ELR (cell line): ENCODE measurements around the gene BRCA1.
"Not testable (repeated sequence)": the region's sequence is repeated elsewhere in the genome, so short reads cannot be mapped to it uniquely, and the experiment has no call there.

Experiments used
- DNase-seq: peaks from one replicate; pipeline ENCODE4 v3.0.0-alpha.2; 2015; ENCODE audit warnings: low read depth

Gene BRCA1

DNA sequence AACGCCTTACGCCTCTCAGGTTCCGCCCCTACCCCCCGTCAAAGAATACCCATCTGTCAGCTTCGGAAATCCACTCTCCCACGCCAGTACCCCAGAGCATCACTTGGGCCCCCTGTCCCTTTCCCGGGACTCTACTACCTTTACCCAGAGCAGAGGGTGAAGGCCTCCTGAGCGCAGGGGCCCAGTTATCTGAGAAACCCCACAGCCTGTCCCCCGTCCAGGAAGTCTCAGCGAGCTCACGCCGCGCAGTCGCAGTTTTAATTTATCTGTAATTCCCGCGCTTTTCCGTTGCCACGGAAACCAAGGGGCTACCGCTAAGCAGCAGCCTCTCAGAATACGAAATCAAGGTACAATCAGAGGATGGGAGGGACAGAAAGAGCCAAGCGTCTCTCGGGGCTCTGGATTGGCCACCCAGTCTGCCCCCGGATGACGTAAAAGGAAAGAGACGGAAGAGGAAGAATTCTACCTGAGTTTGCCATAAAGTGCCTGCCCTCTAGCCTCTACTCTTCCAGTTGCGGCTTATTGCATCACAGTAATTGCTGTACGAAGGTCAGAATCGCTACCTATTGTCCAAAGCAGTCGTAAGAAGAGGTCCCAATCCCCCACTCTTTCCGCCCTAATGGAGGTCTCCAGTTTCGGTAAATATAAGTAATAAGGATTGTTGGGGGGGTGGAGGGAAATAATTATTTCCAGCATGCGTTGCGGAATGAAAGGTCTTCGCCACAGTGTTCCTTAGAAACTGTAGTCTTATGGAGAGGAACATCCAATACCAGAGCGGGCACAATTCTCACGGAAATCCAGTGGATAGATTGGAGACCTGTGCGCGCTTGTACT is at the start of gene BRCA1:
TSS of gene BRCA1 (minus strand) at position 232 of the 834 bp plus-strand sequence. CDS start 1,268 bp downstream, outside the sequence.
- DNase-seq = peak; percentile 100

DNA sequence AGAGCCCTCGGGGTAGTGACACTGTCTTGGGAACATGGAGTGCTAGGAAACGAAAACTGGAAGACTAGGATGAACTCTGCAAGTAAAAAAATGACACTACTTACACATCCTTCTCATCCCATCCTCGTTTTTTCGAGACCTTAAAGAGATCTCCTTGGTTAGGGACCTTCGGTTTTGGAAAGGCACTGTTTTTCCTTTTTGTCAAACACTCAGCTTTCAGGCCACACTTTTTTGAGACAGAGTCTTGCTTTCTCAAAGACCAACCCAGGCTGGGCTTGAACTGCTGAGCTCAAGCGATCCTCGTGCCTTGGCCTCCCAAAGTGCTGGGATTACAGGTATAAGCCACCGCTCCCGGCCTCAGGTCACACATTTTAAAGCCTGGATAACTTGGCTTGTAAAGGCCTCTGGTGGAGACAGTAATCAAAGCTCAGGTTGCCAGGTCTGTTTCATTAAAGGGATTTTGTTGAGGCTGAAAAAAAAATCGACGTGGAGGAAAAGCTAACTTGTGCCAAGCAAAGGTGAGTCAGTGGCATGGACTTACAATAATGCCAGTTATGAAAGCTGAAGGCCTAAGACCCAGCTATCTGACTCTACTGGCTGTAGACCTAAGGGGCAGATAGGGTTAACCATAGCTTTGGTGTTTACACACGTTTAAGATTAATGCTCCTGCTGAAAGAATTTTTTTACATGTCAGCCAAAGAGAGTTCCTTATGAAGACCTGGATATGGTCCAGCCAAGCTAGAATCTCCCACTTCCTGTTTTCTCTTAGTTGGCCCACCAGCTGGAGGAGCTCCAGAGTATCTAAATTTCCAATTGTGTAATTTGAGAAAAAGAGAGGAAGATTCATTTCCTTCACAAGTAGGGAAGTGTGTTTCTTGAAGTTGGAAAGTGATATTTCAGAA is 46.7 kb upstream of the BRCA1 start:
- peak; percentile 98 for DNase-seq

GRCh38 chr17:43170766-43171585 is 45.8 kb upstream of the BRCA1 start, which contains the start of gene NBR1:
TSS of gene NBR1 (plus strand) at chr17:43171214. CDS start at chr17:43175800, 4,586 bp downstream.
- peak; percentile 99 for DNase-seq

DNA sequence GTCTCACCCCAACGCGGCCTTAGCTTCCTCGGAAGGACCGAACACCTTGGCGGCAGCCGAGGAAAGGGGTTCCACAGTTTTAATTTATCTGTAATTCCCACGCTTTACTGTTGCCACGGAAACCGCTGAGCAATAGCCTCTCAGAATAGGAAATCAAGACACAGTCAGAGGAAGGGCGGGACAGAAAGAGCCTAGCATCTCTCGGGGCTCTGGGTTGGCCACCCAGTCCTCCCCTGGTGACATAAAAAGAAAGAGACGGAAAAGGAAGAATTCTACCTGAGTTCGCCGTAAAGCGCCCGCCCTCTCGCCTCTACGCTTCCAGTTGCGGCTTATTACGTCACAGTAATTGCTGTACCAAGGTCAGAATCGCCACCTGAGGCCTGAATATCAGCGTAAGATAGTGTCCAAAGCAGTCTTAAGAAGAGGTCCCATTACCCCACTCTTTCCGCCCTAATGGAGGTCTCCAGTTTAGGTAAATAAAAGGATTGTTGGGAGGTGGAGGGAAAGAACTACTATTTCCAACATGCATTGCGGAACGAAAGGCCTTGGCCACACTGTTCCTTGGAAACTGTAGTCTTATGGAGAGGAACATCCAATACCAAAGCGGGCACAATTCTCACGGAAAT is 45.1 kb upstream of the BRCA1 start:
- peak; percentile 99 for DNase-seq

- DNase-seq = peak; percentile 62
These were observed 44.5 kb upstream of the BRCA1 start for GRCh38 chr17:43169561-43170139.

- not testable (repeated sequence) for DNase-seq
These were observed 40.8 kb upstream of the BRCA1 start for GRCh38 chr17:43165971-43166370.

DNA sequence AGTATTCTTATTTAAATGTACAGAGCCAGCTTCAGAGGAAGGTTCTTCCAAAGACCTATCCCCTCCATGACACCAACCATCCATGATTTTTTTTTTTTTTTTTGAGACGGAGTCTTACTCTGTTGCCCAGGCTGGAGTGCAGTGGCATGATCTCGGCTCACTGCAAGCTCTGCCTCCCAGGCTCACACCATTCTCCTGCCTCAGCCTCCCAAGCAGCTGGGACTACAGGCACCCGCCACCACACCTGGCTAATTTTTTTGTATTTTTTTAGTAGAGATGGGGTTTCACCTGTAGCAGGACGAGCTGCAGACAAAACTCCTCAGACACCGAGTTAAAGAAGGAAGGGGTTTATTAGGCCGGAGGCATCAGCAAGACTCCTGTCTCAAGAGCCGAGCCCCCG is 34.8 kb upstream of the BRCA1 start:
- DNase-seq = not testable (repeated sequence)

DNA sequence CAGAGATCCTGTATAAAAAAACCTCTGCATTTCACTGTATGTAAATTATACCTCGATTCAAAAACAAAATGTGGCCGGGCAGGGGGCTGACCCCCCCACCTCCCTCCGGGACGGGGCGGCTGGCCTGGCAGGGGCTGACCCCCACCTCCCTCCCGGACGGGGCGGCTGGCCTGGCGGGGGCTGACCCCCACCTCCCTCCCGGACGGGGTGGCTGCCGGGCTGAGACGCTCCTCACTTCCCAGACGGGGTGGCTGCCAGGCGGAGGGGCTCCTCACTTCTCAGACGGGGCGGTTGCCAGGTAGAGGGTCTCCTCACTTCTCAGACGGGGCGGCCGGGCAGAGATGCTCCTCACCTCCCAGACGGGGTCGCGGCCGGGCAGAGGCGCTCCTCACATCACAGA is 34.1 kb upstream of the BRCA1 start:
- not testable (repeated sequence) for DNase-seq

DNA sequence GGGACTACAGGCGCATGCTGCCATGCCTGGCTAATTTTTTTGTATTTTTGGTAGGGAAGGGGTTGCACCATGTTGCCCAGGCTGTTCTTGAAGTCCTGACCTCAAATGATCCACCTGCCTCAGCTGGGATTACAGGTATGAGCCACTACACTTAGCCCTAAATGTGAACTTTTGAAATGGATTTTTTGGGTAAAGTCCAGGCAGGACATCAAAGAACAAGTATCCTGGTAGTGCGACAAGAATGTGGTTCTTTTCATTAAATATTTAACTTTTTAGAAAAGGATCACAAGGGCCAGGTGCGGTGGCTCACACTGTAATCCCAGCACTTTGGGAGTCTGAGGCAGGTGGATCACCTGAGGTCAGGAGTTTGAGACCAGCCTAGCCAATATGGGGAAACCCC is 30.5 kb upstream of the BRCA1 start:
- DNase-seq = no peak

DNA sequence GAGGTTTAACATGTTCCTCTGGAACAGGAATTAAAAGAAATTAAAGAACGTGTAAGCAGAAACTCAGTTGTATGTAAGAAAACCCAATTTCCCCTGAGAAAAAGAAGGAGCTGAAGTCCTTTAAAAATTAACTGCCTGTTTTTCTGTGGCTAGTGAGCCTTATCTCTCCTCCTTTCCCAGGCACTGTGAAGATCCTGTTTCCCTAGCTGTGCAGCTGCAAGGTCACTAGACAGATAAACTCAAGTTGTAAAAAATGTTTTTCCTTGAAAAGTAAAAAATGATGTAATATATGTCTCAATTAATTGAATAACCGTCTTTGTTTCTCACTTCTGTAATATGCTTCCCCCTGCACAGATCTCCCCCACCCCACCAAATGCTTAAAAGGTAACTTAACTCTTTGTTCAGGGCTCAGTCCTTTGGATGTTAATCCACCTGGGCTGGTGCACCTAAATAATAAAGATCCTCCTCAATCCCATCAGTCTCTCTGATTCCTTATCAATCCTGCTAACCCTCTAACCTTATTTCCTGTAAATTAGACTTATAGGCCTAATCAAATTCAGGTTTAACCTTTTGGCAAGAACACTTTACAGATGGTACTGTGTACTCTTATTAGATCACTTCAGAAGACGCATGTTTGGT is 28.2 kb upstream of the BRCA1 start:
- DNase-seq = not testable (repeated sequence)

DNA sequence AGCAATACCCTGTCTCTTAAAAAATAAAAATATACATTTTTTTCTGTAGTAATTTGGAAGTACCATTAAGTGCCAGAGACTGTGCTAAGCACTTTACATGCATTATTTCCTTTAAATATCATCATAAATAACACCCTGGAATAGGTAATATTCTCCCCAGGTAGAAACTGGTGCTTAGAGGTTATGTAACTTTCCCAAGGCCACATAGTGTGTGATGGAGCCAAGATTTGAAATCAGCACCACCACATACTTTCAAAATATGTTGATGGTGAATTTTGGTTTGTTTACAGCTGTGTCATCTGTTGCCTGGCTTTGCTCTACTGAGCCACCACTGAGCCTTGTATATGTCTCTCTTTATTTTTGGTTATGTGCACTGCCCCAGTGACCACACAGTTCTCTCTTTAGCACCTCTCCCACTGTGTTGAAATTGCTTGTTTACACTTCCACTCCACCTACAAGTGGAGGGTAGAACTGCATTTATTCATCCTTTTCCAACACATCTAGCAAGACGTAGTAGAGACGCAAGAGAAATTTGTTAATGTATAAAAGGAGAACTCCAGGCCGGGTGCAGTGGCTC is 26.8 kb upstream of the BRCA1 start:
- DNase-seq = no peak

DNA sequence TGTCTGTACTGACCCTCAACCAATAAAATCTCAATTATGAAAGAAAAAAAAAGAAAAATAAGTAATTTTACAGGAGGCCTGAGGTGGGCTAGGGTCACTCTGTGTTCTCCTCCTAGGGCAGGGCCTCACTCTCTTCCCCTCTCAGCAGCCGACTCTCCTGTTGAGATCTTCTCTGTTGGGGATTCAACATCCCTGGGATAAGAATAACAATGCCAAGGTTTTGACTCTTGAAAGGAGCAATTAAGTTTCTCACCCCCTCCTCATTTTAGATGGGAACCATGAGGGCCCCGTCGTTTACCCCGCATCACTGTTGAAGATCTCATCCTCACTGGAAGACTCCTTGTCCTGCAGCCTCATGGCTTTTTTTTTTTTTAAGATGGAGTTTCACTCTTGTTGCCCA is 21.5 kb upstream of the BRCA1 start:
- DNase-seq = no peak

DNA sequence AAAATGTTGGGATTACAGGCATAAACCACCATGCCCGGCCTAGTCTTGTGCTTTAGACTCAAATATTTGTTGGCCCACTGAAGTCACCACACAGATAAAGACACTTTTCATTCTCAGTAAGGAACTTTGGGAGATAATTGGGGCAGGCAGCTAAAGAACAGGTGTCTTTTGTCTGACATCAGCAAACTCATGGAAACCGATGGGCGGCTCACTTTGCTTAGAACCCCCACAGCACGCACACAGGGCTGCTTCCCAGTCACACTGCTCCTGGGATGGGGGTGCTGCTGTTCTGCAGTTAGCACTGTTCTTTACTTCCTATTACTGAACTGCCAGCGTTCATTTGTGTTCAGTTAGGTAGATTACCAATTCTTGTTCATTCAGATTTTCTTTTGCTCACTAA is 18.0 kb upstream of the BRCA1 start:
- DNase-seq = no peak

GRCh38 chr17:43142153-43142552 is 17.0 kb upstream of the BRCA1 start:
- no peak for DNase-seq

DNA sequence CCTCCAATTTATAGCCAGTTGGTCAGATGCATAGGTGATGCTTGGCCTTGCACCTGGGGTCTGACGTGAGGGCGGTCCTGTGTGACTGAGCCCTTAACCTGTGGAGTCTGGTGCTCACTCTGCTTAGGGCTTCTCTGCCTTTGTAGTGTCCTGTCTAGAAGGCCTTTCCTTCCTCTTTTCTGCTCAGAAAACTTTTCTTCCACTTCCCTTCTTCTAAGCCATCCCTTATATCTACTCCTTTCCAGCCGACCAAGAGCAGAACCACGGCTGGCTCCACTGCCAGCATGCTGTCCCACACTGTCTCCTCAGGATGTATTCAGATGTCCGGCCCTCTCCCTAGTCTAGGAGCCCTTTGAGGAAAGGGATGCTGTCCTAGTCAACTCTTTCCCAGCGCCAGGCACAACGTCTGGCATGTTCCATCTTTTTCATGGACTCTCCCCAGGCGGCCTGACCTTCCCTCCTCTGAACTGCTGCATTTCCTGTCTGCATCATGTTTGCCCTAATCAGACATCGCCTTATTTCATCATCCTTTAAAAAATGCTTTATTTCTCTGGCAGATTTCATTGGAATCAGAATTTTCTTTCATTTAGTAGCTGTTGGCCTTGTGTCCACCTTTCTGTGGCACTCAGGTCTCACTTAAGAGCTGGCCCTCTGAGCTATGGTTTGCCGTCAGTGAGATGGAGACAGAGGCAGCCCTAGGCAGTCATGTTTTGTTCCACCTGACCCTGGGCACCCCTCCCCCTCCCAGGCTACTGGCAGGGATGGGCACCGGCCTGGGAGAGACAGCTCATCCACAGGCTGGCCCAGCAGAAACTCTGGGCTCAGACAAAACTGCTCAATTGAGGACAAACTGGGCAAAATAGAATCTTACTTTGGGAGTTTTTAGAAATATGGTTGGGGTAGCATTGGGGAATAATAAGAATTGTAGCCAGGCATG is 15.5 kb upstream of the BRCA1 start:
- no peak for DNase-seq

DNA sequence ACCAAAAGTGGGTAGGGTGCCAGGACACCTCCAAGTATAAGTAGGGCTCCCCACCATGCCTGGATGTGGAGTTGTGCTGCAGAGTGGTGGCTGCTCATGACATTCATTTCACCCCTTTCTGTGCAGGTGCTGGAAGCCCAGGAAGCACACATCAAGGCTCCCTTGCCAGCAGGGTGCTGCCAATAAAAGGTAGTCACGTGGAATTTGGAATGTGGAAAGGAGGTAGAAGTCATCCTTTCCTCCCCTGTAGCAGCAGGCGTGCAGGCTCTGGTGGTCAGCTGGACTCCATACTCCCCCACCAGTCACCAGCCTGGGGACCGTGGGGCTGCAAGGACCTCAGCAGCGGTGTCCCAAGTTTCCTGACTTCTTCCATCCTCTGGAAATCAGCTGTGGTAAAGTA is 13.4 kb upstream of the BRCA1 start:
- not testable (repeated sequence) for DNase-seq

DNA sequence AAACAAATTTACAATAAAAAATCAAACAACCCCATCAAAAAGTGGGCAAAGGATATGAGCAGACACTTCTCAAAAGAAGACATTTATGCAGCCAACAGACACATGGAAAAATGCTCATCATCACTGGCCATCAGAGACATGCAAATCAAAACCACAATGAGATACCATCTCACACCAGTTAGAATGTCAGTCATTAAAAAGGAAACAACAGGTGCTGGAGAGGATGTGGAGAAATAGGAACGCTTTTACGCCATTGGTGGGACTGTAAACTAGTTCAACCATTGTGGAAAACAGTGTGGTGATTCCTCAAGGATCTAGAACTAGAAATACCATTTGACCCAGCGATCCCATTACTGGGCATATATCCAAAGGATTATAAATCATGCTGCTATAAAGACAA is 11.4 kb upstream of the BRCA1 start:
- DNase-seq = not testable (repeated sequence)

GRCh38 chr17:43135454-43135819 is 10.3 kb upstream of the BRCA1 start:
- no peak for DNase-seq
